ENCODE results near the gene MUC5AC. TPM values are rescaled to one million over a fixed set of nuclear protein-coding genes. Genes with fewer than 3 reads are reported as not detected.

The MUC5AC gene
- total RNA-seq, 1 experiment from 2014 or later: not detected

GRCh38 chr11:1118755-1119603 lies 38.8 kb upstream of the MUC5AC start:
- peaks cover 14% of the 10 kb centered on the region for H3K27me3 ChIP-seq (replicated peaks; ENCODE audit: insufficient read depth, low read depth, low read length, poor library complexity)
- no peaks in the 10 kb centered on the region for H3K4me1 ChIP-seq (ENCODE audit: insufficient read depth, low read length, poor library complexity, severe bottlenecking)
- no peak overlapping the region for H3K4me3 ChIP-seq (ENCODE audit: low read depth, low read length, poor library complexity, severe bottlenecking)
- BruUV-seq (replicated peaks): no TSS peak
- no peaks in the 10 kb centered on the region for H3K9me3 ChIP-seq (ENCODE audit: low read depth, low read length, poor library complexity, severe bottlenecking)
- no peak overlapping the region for H3K27ac ChIP-seq (ENCODE audit: low read depth, low read length, poor library complexity, severe bottlenecking)
- ChIA-PET POLR2A (ENCODE audit: low non-redundant PET) (no interaction called here), CTCF (no interaction called here)
- TF ChIP-seq EZH2 (IDR thresholded peaks at IDR 0.05; ENCODE audit: borderline replicate concordance, low read depth, low read length, poor library complexity, severe bottlenecking) (no peak), CTCF (conservative IDR thresholded peaks at IDR 0.05; ENCODE audit: low read depth, low read length) (no peak)
- no peak for DNase-seq (ENCODE audit: low spot score)
- no peaks in the 10 kb centered on the region for H3K36me3 ChIP-seq (ENCODE audit: insufficient read depth, low read length, poor library complexity, severe bottlenecking)
- intact Hi-C loops (cut with micrococcal nuclease; ENCODE audit: unreplicated experiment): no loop called here

GRCh38 chr11:1119604-1120146 lies 38.1 kb upstream of the MUC5AC start:
- no peak for DNase-seq (ENCODE audit: low spot score)

More at GRCh38 chr11:1119604-1120146, 38.1 kb upstream of the MUC5AC start:
- Histone ChIP-seq H3K36me3 (ENCODE audit: insufficient read depth, low read length, poor library complexity, severe bottlenecking) (no peaks in the 10 kb centered on the region), H3K4me1 (ENCODE audit: insufficient read depth, low read length, poor library complexity, severe bottlenecking) (no peaks in the 10 kb centered on the region), H3K4me3 (ENCODE audit: low read depth, low read length, poor library complexity, severe bottlenecking) (no peak overlapping the region), H3K27ac (ENCODE audit: low read depth, low read length, poor library complexity, severe bottlenecking) (no peak overlapping the region), H3K27me3 (replicated peaks; ENCODE audit: insufficient read depth, low read depth, low read length, poor library complexity) (peaks cover 14% of the 10 kb centered on the region), H3K9me3 (ENCODE audit: low read depth, low read length, poor library complexity, severe bottlenecking) (no peaks in the 10 kb centered on the region)
- intact Hi-C loops (cut with micrococcal nuclease; ENCODE audit: unreplicated experiment): no loop called here
- TF ChIP-seq CTCF (conservative IDR thresholded peaks at IDR 0.05; ENCODE audit: low read depth, low read length) (no peak), EZH2 (IDR thresholded peaks at IDR 0.05; ENCODE audit: borderline replicate concordance, low read depth, low read length, poor library complexity, severe bottlenecking) (no peak)
- no TSS peak for BruUV-seq (replicated peaks)
- ChIA-PET CTCF (no interaction called here), POLR2A (ENCODE audit: low non-redundant PET) (no interaction called here)
